GM10847 (cell line): ENCODE measurements around the gene NEU4.

Experiments
- POLR2A ChIP-seq: IDR thresholded peaks from 2 replicates; pipeline ENCODE4 v1.6.1; 2011; ENCODE audit not compliant: insufficient read length; ENCODE audit errors: extremely low read depth

NEU4 gene

GRCh38 chr2:241852116-241852980, 43.4 kb downstream of the NEU4 start:
- TF ChIP-seq POLR2A = no peak

- TF ChIP-seq POLR2A = no peak
Observed at GRCh38 chr2:241852981-241853631, 44.1 kb downstream of the NEU4 start.

- no peak for TF ChIP-seq POLR2A
Observed at GRCh38 chr2:241853651-241854341, 44.8 kb downstream of the NEU4 start.

- TF ChIP-seq POLR2A = no peak
Observed at GRCh38 chr2:241854342-241855244, 45.6 kb downstream of the NEU4 start.

DNA sequence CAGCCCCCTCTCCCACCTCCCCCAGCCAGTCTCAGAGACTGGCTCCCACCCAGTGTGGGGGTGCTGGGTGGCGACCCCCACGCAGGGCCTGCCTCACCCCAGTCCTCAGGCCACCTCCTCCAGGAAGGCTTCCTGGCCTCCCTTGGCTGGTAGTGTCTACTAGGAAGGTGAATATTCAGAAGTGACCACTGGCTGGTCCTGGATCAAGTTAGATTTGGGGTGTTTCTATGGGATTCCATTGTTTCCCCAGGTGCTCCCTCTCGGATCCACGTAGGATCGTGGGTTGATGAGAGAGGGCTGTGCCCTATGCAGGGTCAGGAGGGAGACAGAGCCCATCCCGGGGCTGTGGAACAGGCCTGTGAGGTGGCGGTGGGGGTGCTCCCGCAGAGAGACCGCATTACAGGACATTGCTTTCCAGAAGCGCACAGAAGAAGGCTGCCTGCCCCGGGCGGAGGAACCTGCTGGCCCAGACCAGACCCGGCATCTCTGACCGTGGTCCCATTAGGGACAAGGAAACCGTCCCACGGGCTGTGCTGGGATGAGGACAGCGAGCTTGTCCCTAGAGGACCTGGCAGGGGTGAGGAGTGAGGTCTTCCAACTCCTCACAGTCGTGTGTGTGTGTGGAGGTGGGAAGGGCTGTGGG, 46.4 kb downstream of the NEU4 start:
- TF ChIP-seq POLR2A = no peak

DNA sequence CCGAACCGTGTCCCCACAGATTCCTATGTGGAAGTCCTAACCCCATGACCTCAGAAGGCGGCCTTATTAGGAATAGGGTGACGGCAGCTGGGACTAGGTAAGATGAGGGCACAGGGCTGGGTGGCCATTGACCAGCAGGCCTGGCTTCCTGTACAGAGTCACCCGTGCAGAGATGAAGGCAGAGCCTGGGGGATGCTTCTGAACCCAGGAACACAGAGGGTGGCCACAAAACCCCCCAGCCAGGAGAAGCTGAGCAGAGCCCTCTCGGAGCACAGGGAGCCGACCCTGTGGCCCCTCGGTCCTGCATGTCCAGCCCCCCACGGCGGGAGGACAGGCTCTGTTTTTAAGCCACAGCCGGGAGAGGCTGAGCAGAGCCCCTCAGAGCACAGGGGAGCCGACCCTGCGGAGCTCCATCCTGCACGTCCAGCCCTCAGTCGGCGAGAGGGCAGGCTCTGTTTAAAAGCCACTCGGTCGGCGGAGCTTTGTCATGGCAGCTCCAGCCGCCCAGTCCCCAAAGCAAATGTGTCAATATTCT, 47.0 kb downstream of the NEU4 start:
- no peak for TF ChIP-seq POLR2A

DNA sequence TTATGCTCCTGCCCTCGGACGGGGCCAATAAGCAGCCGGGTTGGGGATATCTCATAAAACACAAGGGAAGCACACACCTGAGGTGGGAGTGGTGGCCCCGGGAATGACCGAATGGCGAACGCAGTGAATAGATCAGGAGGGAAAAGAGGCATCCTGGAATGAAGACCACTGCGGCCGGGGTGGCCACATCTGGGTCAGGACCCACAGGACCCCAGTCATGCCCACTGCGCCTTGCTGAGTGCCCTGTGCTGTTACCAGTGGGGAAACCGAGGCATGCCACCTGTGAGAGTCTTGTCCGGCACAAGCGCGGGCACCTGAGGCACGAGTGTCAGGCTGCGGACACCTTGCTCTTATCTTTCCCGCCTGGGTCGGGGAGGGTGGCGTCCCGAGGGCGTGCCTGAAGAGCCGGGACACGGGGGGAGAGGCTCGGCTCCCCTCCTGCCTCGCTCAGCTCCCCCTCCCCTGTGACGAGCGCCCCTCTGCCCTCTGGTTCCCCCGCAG, 48.1 kb downstream of the NEU4 start:
- no peak for TF ChIP-seq POLR2A

DNA sequence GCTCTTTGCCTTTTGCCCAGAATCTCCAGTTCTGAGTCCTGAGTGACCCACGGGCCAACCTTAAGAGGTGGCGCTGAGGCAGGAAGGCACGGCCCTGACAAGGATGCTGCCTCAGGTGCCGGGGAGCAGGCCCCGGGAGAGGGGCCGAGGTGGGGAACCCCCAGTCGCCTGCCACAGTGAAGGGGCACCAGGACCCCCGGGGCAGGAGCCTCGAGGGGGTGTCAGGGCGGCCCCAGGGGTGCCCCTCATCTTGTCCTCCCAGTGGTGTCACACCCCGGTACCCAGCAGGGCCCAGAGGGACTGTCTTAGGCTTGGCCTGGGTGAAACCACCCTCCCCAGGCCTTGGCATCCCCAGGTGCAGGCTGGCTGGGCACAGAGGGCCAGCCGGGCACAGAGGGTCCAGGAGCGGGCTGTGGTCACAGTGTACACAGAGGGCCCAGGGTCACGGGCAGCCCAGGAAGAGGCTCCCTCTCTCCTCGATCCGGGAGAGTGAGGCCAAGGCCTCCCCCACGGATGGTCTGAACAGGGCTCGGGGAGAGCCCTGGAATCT, 48.7 kb downstream of the NEU4 start:
- no peak for TF ChIP-seq POLR2A

DNA sequence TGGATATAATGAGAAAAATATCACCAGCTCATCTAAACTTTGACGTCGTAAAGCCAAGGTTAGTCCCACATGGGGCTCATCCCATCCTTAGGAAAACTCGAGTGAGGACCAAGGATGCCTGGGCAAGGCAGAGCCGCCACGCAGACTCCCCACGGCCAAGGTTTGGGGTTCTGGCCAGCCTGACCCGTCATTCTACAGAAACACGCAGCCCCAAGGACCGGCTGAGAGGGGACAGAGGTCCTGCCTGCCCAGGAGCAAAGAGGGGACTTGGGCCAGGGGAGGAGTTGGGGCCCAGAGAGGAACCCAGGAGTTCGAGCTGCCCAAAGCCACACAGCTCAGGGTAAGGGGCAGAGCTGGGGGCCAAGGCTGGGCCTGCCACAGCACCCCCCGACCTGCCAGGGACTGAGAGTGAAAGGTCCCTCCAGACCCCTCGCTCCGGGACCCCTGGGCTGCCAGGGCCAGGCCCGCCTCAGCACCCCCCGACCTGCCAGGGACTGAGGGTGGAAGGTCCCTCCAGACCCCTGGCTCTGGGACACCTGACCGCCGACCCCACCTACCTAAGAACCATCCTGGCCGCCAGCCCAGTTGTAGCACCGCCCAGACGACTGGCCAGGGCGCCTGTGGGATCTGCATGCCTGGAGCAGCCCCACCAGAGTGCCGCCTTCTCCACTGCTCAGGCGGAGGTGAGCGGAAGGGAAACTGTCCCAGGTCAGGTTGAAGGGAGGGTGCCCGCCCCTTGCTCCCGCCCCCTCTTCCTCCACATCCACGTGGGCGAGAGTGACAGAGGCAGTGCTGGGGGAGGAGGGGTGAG, 49.4 kb downstream of the NEU4 start, which contains the start of gene PDCD1:
Gene PDCD1, minus strand, starts transcription at position 689 of the 811 bp plus-strand sequence. Its CDS starts 56 bp downstream, at position 633.
- TF ChIP-seq POLR2A = peak; percentile 82

- TF ChIP-seq POLR2A = no peak
Observed at GRCh38 chr2:241859017-241859435, 50.0 kb downstream of the NEU4 start.

DNA sequence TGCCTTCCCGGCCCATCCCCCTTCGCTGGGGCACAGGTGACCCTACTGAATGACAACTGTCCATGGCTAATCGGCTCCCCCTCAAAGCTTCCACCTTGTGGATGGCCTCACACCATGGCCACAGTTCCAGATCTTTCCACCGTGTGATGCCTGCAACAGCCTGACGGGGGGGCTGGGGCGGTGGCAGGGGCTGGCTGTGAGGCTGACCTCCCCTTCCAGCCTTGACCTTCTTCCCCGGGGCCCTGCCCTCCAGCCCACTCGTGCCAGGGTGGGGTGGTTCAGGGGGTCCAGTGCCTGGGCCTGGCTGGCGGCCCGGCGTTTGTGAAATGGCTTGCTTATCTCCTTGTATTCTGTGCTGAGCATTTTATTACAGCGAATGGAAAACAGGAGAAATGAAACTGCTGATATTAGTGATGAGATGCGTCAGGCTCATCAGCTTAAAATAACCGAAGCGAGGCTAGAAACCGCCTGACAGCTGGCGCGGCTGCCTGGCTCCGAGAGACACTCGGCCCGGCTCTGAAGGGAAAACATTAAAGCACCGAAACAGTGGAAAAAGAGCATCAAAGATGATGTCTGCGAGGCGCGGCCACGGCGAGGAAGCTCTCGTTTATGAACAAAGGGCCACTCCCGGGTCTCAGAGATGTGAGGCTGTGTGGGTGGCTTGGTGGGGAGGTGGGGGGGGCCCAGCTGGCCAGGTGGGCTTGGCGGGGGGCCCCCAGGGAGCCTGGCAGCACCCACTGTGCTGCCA, 50.6 kb downstream of the NEU4 start:
- no peak for TF ChIP-seq POLR2A
